ENCODE data around the gene GSTM3.

DNA sequence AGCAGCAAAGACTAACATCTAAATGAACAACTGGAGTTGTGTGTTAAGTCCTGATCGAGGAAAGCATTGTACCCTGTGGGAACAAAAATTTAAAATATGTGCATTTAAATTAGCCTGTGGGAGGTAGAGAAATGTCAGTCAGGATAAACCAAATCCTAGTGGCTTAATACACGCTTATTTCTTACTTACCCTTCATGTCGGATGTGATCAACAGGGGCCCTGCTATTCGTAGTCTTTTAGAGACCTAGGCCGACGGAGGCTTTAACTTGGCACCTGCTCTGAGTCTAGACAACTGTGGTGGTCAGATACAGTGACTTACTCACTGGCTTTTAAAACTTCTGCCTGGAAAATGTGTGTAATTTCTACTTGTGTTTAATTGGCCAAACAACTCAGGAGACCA lies 10.2 kb downstream of the GSTM3 start:
- TF ChIP-seq POLR2A (IDR thresholded peaks at IDR 0.05), result no peak
- TF ChIP-seq, protein P1, sequence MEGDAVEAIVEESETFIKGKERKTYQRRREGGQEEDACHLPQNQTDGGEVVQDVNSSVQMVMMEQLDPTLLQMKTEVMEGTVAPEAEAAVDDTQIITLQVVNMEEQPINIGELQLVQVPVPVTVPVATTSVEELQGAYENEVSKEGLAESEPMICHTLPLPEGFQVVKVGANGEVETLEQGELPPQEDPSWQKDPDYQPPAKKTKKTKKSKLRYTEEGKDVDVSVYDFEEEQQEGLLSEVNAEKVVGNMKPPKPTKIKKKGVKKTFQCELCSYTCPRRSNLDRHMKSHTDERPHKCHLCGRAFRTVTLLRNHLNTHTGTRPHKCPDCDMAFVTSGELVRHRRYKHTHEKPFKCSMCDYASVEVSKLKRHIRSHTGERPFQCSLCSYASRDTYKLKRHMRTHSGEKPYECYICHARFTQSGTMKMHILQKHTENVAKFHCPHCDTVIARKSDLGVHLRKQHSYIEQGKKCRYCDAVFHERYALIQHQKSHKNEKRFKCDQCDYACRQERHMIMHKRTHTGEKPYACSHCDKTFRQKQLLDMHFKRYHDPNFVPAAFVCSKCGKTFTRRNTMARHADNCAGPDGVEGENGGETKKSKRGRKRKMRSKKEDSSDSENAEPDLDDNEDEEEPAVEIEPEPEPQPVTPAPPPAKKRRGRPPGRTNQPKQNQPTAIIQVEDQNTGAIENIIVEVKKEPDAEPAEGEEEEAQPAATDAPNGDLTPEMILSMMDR (IDR thresholded peaks at IDR 0.05), result no peak
